Measurements from ENCODE around the gene FILIP1L.

Gene FILIP1L

GRCh38 chr3:99833617-99834205 is 280.6 kb downstream of the FILIP1L start:
- no peak for DNase-seq

- DNase-seq: no peak
Observed at GRCh38 chr3:99829844-99830243, 284.5 kb downstream of the FILIP1L start.

GRCh38 chr3:99825004-99825640 is 289.2 kb downstream of the FILIP1L start:
- DNase-seq: no peak

GRCh38 chr3:99823723-99824711 is 290.3 kb downstream of the FILIP1L start:
- no peak for DNase-seq

GRCh38 chr3:99818818-99819217 is 295.5 kb downstream of the FILIP1L start:
- no peak for DNase-seq

GRCh38 chr3:99817437-99818240 is 296.7 kb downstream of the FILIP1L start, which contains the start of gene CMSS1:
Gene CMSS1 (plus strand): TSS chr3:99817862.
- peak; percentile 92 for DNase-seq

- no peak for DNase-seq
Observed at GRCh38 chr3:99817047-99817436, 297.3 kb downstream of the FILIP1L start.

GRCh38 chr3:99810403-99810802 is 303.9 kb downstream of the FILIP1L start:
- no peak for DNase-seq

- DNase-seq: no peak
Observed at GRCh38 chr3:99809565-99809964, 304.7 kb downstream of the FILIP1L start.

- no peak for DNase-seq
Observed at GRCh38 chr3:99808163-99808794, 306.0 kb downstream of the FILIP1L start.

GRCh38 chr3:99805160-99805559 is 309.1 kb downstream of the FILIP1L start:
- no peak for DNase-seq

- no peak for DNase-seq
Observed at GRCh38 chr3:99803297-99803696, 311.0 kb downstream of the FILIP1L start.

GRCh38 chr3:99799422-99799821 is 314.9 kb downstream of the FILIP1L start:
- no peak for DNase-seq

- no peak for DNase-seq
Observed at GRCh38 chr3:99795573-99795972, 318.7 kb downstream of the FILIP1L start.

- no peak for DNase-seq
Observed at GRCh38 chr3:99794485-99794884, 319.8 kb downstream of the FILIP1L start.

- no peak for DNase-seq
Observed at GRCh38 chr3:99789011-99789721, 325.1 kb downstream of the FILIP1L start.
